ENCODE data around the gene C22orf39.
"Not testable (repeated sequence)": the region's sequence is repeated elsewhere in the genome, so short reads cannot be mapped to it uniquely, and the experiment has no call there.

The C22orf39 gene

GRCh38 chr22:19448076-19448607 lies 631 bp upstream of the C22orf39 start:
- DNase-seq (ENCODE audit: low read depth), result peak; percentile 50
- no peak for TF ChIP-seq CTCF (IDR thresholded peaks at IDR 0.05; ENCODE audit: control insufficient read depth, extremely low read depth, insufficient read depth)
- peak overlapping the region; percentile 93 for H3K4me3 ChIP-seq (ENCODE audit: low read depth, low read length)

GRCh38 chr22:19446603-19447329 lies 745 bp downstream of the C22orf39 start:
- no peak for DNase-seq (ENCODE audit: low read depth)
- TF ChIP-seq CTCF (IDR thresholded peaks at IDR 0.05; ENCODE audit: control insufficient read depth, extremely low read depth, insufficient read depth), result no peak
- H3K4me3 ChIP-seq (ENCODE audit: low read depth, low read length), result peak overlapping the region; percentile 93

GRCh38 chr22:19445279-19445982 lies 2.1 kb downstream of the C22orf39 start:
- not testable (repeated sequence) for H3K4me3 ChIP-seq (ENCODE audit: low read depth, low read length); DNase-seq (ENCODE audit: low read depth)

GRCh38 chr22:19443544-19444211 lies 3.8 kb downstream of the C22orf39 start:
- no peak overlapping the region for H3K4me3 ChIP-seq (ENCODE audit: low read depth, low read length)
- DNase-seq (ENCODE audit: low read depth), result no peak
- no peak for TF ChIP-seq CTCF (IDR thresholded peaks at IDR 0.05; ENCODE audit: control insufficient read depth, extremely low read depth, insufficient read depth)

GRCh38 chr22:19442166-19442565 lies 5.3 kb downstream of the C22orf39 start:
- H3K4me3 ChIP-seq (ENCODE audit: low read depth, low read length), result no peak overlapping the region
- no peak for DNase-seq (ENCODE audit: low read depth)
- TF ChIP-seq CTCF (IDR thresholded peaks at IDR 0.05; ENCODE audit: control insufficient read depth, extremely low read depth, insufficient read depth), result no peak

- no peak for TF ChIP-seq CTCF (IDR thresholded peaks at IDR 0.05; ENCODE audit: control insufficient read depth, extremely low read depth, insufficient read depth)
- no peak overlapping the region for H3K4me3 ChIP-seq (ENCODE audit: low read depth, low read length)
Measured at GRCh38 chr22:19440411-19441195, 6.9 kb downstream of the C22orf39 start.

More at GRCh38 chr22:19440411-19441195, 6.9 kb downstream of the C22orf39 start:
- no peak for DNase-seq (ENCODE audit: low read depth)
